HG03064 (cell line): ENCODE measurements around the gene DAGLA.

Source experiments
- ATAC-seq: cut with Tn5 transposase; IDR thresholded peaks from one replicate; pipeline ENCODE4 v1.9.1; 2021; ENCODE audit warnings: low read depth; ENCODE audit not compliant: unreplicated experiment

DAGLA gene

GRCh38 chr11:61724437-61724836 lies 44.2 kb downstream of the DAGLA start:
- no peak for ATAC-seq

- no peak for ATAC-seq
These were observed 45.6 kb downstream of the DAGLA start for GRCh38 chr11:61725781-61726231.

GRCh38 chr11:61726775-61727174 lies 46.6 kb downstream of the DAGLA start:
- ATAC-seq, result no peak

- ATAC-seq, result no peak
These were observed 47.2 kb downstream of the DAGLA start for GRCh38 chr11:61727401-61727811.

- no peak for ATAC-seq
These were observed 48.1 kb downstream of the DAGLA start for GRCh38 chr11:61728066-61728939.

GRCh38 chr11:61728940-61729219 lies 48.7 kb downstream of the DAGLA start:
- no peak for ATAC-seq

GRCh38 chr11:61730240-61730994 lies 50.2 kb downstream of the DAGLA start:
- no peak for ATAC-seq

GRCh38 chr11:61731211-61731951 lies 51.2 kb downstream of the DAGLA start:
- ATAC-seq, result no peak

- no peak for ATAC-seq
These were observed 51.9 kb downstream of the DAGLA start for GRCh38 chr11:61731952-61732675.

GRCh38 chr11:61732705-61733104 lies 52.5 kb downstream of the DAGLA start:
- ATAC-seq, result no peak

- peak; percentile 68 for ATAC-seq
These were observed 53.2 kb downstream of the DAGLA start for GRCh38 chr11:61733120-61733978.

GRCh38 chr11:61734767-61735166 lies 54.6 kb downstream of the DAGLA start:
- ATAC-seq, result no peak

- ATAC-seq, result no peak
These were observed 55.2 kb downstream of the DAGLA start for GRCh38 chr11:61735391-61735790.

- no peak for ATAC-seq
These were observed 56.1 kb downstream of the DAGLA start for GRCh38 chr11:61736310-61736709.

- no peak for ATAC-seq
These were observed 56.9 kb downstream of the DAGLA start for GRCh38 chr11:61737131-61737530.

- ATAC-seq, result no peak
These were observed 57.6 kb downstream of the DAGLA start for GRCh38 chr11:61737636-61738386.

GRCh38 chr11:61738776-61739175 lies 58.6 kb downstream of the DAGLA start:
- ATAC-seq, result no peak

- no peak for ATAC-seq
These were observed 59.2 kb downstream of the DAGLA start for GRCh38 chr11:61739413-61739812.

- ATAC-seq, result no peak
These were observed 59.8 kb downstream of the DAGLA start for GRCh38 chr11:61739966-61740365.
